GM18951 (cell line): ENCODE data around the gene IFITM1.

ENCODE experiments used
- POLR2A ChIP-seq: IDR thresholded peaks from 4 replicates; pipeline ENCODE4 v1.6.1; 2011; ENCODE audit warnings: mild to moderate bottlenecking; ENCODE audit not compliant: insufficient read length, insufficient read depth; ENCODE audit errors: extremely low read depth
- in situ Hi-C: fragments of 300-500 bp; cut with MboI; formaldehyde crosslinking; loops from one replicate; pipeline ENCODE4 v1.12.0; 2022; ENCODE audit warnings: low sequenced_read_pairs, mixed read lengths, inconsistent platforms; ENCODE audit not compliant: unreplicated experiment

The IFITM1 gene

GRCh38 chr11:287821-288477 is 25.9 kb upstream of the IFITM1 start:
- TF ChIP-seq POLR2A: no peak
- in situ Hi-C loops: no loop called here

- in situ Hi-C loops: no loop called here
Measured at GRCh38 chr11:288478-289397, 25.1 kb upstream of the IFITM1 start, which contains the start of gene PGGHG. Gene PGGHG, plus strand, starts transcription at chr11:289126. Its CDS starts 691 bp downstream, at chr11:289817.

GRCh38 chr11:289398-289711 is 24.5 kb upstream of the IFITM1 start:
- no peak for TF ChIP-seq POLR2A
- in situ Hi-C loops: no loop called here

More at GRCh38 chr11:288478-289397, 25.1 kb upstream of the IFITM1 start, which contains the start of gene PGGHG:
- TF ChIP-seq POLR2A: peak; percentile 68

- no peak for TF ChIP-seq POLR2A
- in situ Hi-C loops: no loop called here
Measured at GRCh38 chr11:289712-290620, 23.9 kb upstream of the IFITM1 start.

GRCh38 chr11:290621-291231 is 23.1 kb upstream of the IFITM1 start:
- TF ChIP-seq POLR2A: no peak
- in situ Hi-C loops: no loop called here

GRCh38 chr11:291281-292210 is 22.3 kb upstream of the IFITM1 start:
- in situ Hi-C loops: no loop called here
- TF ChIP-seq POLR2A: no peak

GRCh38 chr11:292211-293121 is 21.4 kb upstream of the IFITM1 start:
- TF ChIP-seq POLR2A: no peak
- in situ Hi-C loops: no loop called here

GRCh38 chr11:293271-293851 is 20.5 kb upstream of the IFITM1 start:
- in situ Hi-C loops: no loop called here
- TF ChIP-seq POLR2A: no peak

- in situ Hi-C loops: no loop called here
- TF ChIP-seq POLR2A: no peak
Measured at GRCh38 chr11:293852-294661, 19.8 kb upstream of the IFITM1 start.

- in situ Hi-C loops: no loop called here
- TF ChIP-seq POLR2A: no peak
Measured at GRCh38 chr11:294780-295179, 19.1 kb upstream of the IFITM1 start.
